Measurements from ENCODE around the gene KCMF1. TPM values are rescaled to one million over a fixed set of nuclear protein-coding genes. Genes with fewer than 3 reads are reported as not detected.

KCMF1 gene
- total RNA-seq, 2 experiments from 2014 or later, result 78.1 to 98.5 TPM

GRCh38 chr2:85019121-85019520 lies 48.2 kb downstream of the KCMF1 start:
- peak; percentile 46 for ATAC-seq
- H3K9me3 Mint-ChIP-seq (ENCODE audit: low read depth), result no peaks in the 10 kb centered on the region
- intact Hi-C loops (cut with DNase I, micrococcal nuclease), result no loop called here
- ChIA-PET CTCF (interaction anchor here (1.0 to 1.4 kb wide), 4 partner anchors 10 to 248 kb away, joined by 3 to 5 read pairs (median 3); no protein-coding TSS in a partner anchor), POLR2A (no interaction called here)
- H3K4me3 Mint-ChIP-seq, result no peak overlapping the region
- H3K27me3 Mint-ChIP-seq, result no peaks in the 10 kb centered on the region
- DNase-seq, result no peak
- H3K4me1 Mint-ChIP-seq, result peaks cover 69% of the 10 kb centered on the region
- peak overlapping the region; percentile 51 for H3K27ac Mint-ChIP-seq
- peaks cover 16% of the 10 kb centered on the region for H3K36me3 Mint-ChIP-seq (ENCODE audit: low read depth)

DNA sequence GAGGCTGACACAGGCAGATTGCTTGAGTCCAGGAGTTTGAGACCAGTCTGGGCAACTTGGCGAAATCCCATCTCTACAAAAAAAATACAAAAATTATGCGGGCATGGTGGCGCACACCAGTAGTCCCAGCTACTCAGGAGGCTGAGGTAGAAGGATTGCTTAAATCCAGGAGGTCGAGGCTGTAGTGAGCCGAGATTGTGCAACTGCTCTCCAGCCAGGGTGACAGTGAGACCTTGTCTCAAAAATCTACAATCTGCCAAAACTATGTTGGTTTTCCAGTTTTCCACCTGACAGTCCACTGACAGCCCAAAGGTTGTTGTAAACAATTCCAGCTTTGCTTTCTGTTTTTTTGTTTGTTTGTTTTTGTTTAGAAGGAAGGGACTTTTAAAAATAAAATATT lies 51.3 kb downstream of the KCMF1 start:
- DNase-seq, result no peak
- H3K4me3 Mint-ChIP-seq, result no peak overlapping the region
- no peak overlapping the region for H3K27ac Mint-ChIP-seq
- H3K4me1 Mint-ChIP-seq, result peaks cover 44% of the 10 kb centered on the region
- no peaks in the 10 kb centered on the region for H3K27me3 Mint-ChIP-seq
- intact Hi-C loops (cut with DNase I, micrococcal nuclease), result no loop called here
- peaks cover 22% of the 10 kb centered on the region for H3K36me3 Mint-ChIP-seq (ENCODE audit: low read depth)
- no peaks in the 10 kb centered on the region for H3K9me3 Mint-ChIP-seq (ENCODE audit: low read depth)
- CTCF ChIA-PET, result interaction anchor here (2.3 kb wide), 1 partner anchor 96 kb away, joined by 8 read pairs; no protein-coding TSS in a partner anchor
- POLR2A ChIA-PET, result no interaction called here
- ATAC-seq, result no peak

GRCh38 chr2:85024372-85025047 lies 53.5 kb downstream of the KCMF1 start:
- DNase-seq (no peak), ATAC-seq (no peak)
- Mint-ChIP-seq H3K36me3 (ENCODE audit: low read depth) (peaks cover 35% of the 10 kb centered on the region), H3K4me1 (peaks cover 25% of the 10 kb centered on the region), H3K27ac (no peak overlapping the region), H3K9me3 (ENCODE audit: low read depth) (no peaks in the 10 kb centered on the region), H3K27me3 (no peaks in the 10 kb centered on the region), H3K4me3 (no peak overlapping the region)
- ChIA-PET CTCF (no interaction called here), POLR2A (no interaction called here)
- intact Hi-C loops (cut with DNase I, micrococcal nuclease), result no loop called here

- no peak for ATAC-seq
- H3K36me3 Mint-ChIP-seq (ENCODE audit: low read depth), result peaks cover 63% of the 10 kb centered on the region
- CTCF ChIA-PET, result interaction anchor here (1.2 to 1.6 kb wide), 2 partner anchors 17 to 107 kb away, joined by 3 to 6 read pairs; no protein-coding TSS in a partner anchor
These were observed 61.7 kb downstream of the KCMF1 start for GRCh38 chr2:85032621-85033020.

DNA sequence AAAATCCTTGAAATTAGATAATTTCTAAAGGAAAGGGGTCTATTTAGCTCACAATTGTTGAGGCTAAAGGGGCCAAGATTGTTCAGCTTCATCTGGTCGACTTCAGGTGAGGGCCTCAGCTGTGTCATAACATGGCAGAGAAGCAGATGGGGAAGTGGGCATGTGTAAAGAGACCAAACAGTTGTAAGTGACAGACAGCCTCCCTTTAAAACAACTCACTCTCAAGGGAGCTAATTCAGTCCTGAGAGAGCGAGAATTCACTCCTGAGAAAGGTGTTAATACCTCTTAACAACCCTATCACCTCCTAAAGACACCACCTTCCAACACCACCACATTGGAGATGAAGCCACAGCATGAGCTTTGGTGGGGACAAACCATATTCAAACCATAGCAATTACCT lies 62.4 kb downstream of the KCMF1 start:
- Mint-ChIP-seq H3K4me3 (no peak overlapping the region), H3K36me3 (ENCODE audit: low read depth) (peaks cover 59% of the 10 kb centered on the region), H3K27me3 (no peaks in the 10 kb centered on the region), H3K27ac (no peak overlapping the region), H3K4me1 (peaks cover 3% of the 10 kb centered on the region), H3K9me3 (ENCODE audit: low read depth) (no peaks in the 10 kb centered on the region)
- intact Hi-C loops (cut with DNase I, micrococcal nuclease), result no loop called here
- POLR2A ChIA-PET, result no interaction called here
- ATAC-seq, result no peak
- CTCF ChIA-PET, result interaction anchor here (1.6 kb wide), 1 partner anchor 18 kb away, joined by 6 read pairs; no protein-coding TSS in a partner anchor
- no peak for DNase-seq

More at GRCh38 chr2:85032621-85033020, 61.7 kb downstream of the KCMF1 start:
- H3K27me3 Mint-ChIP-seq, result no peaks in the 10 kb centered on the region
- POLR2A ChIA-PET, result no interaction called here
- no peak for DNase-seq
- intact Hi-C loops (cut with DNase I, micrococcal nuclease), result no loop called here
- H3K27ac Mint-ChIP-seq, result no peak overlapping the region
- peaks cover 5% of the 10 kb centered on the region for H3K4me1 Mint-ChIP-seq
- no peaks in the 10 kb centered on the region for H3K9me3 Mint-ChIP-seq (ENCODE audit: low read depth)
- no peak overlapping the region for H3K4me3 Mint-ChIP-seq

DNA sequence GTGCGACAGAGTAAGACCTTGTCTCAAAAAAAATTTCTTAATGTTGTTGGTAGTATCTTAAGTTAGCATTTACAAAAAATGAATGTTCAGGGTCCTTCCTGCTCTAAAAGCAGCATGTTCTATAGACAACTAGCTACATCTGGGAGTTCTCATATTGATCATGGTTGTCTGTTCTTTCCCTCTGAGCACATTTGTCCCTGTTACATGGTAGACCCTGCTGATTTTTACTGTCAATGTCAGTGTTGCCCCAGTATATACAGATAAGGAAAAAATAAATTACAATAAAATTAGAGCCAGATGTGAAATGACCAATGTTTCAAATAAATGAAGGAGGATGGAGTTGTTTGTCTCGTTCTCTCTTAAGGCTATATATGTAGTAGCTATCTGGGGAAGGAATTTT lies 63.2 kb downstream of the KCMF1 start:
- no peak for DNase-seq
- ChIA-PET POLR2A (interaction anchor here (0.6 to 0.7 kb wide), 2 partner anchors 19 to 64 kb away, joined by 4 to 6 read pairs; no protein-coding TSS in a partner anchor), CTCF (interaction anchor here (1.0 to 1.6 kb wide), 3 partner anchors 18 to 108 kb away, joined by 3 to 6 read pairs (median 5); no protein-coding TSS in a partner anchor)
- Mint-ChIP-seq H3K27ac (no peak overlapping the region), H3K4me1 (peaks cover 3% of the 10 kb centered on the region), H3K27me3 (no peaks in the 10 kb centered on the region), H3K36me3 (ENCODE audit: low read depth) (peaks cover 55% of the 10 kb centered on the region), H3K4me3 (no peak overlapping the region), H3K9me3 (ENCODE audit: low read depth) (no peaks in the 10 kb centered on the region)
- no peak for ATAC-seq
- intact Hi-C loops (cut with DNase I, micrococcal nuclease), result no loop called here

- H3K27ac Mint-ChIP-seq, result no peak overlapping the region
- H3K9me3 Mint-ChIP-seq (ENCODE audit: low read depth), result no peaks in the 10 kb centered on the region
- peaks cover 41% of the 10 kb centered on the region for H3K36me3 Mint-ChIP-seq (ENCODE audit: low read depth)
- no peak for DNase-seq
- peaks cover 2% of the 10 kb centered on the region for H3K4me1 Mint-ChIP-seq
- no peaks in the 10 kb centered on the region for H3K27me3 Mint-ChIP-seq
- POLR2A ChIA-PET, result no interaction called here
- H3K4me3 Mint-ChIP-seq, result no peak overlapping the region
- no peak for ATAC-seq
- CTCF ChIA-PET, result interaction anchor here (1.0 to 3.6 kb wide), 2 partner anchors 29 to 91 kb away, joined by 3 to 11 read pairs; no protein-coding TSS in a partner anchor
- intact Hi-C loops (cut with DNase I, micrococcal nuclease), result no loop called here
These were observed 66.7 kb downstream of the KCMF1 start for GRCh38 chr2:85037622-85038021.

DNA sequence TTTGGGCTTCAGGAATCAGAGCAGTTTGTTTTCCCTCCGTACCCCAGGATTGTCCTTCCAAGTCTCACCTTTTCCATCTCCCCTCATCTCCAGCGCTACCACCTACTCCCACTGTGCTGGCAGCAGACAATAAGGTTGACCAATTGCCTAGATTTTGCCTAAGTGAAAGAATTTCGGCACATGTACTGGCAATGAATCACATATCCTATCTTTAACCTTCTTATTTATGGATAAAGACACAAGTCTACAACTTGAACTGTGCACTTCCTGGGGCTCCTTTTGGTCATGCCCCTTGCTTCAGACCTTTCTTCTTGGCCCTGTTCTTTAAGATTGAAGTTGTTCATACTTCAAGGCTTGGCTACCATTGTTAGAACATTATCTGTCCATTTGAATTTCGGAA lies 71.4 kb downstream of the KCMF1 start:
- H3K27me3 Mint-ChIP-seq, result no peaks in the 10 kb centered on the region
- H3K4me1 Mint-ChIP-seq, result no peaks in the 10 kb centered on the region
- H3K4me3 Mint-ChIP-seq, result no peak overlapping the region
- H3K9me3 Mint-ChIP-seq (ENCODE audit: low read depth), result no peaks in the 10 kb centered on the region
- intact Hi-C loops (cut with DNase I, micrococcal nuclease), result no loop called here
- ChIA-PET CTCF (no interaction called here), POLR2A (no interaction called here)
- ATAC-seq (no peak), DNase-seq (no peak)
- H3K36me3 Mint-ChIP-seq (ENCODE audit: low read depth), result peaks cover 41% of the 10 kb centered on the region
- no peak overlapping the region for H3K27ac Mint-ChIP-seq

- DNase-seq (no peak), ATAC-seq (no peak)
- Mint-ChIP-seq H3K36me3 (ENCODE audit: low read depth) (peaks cover 54% of the 10 kb centered on the region), H3K27ac (no peak overlapping the region), H3K9me3 (ENCODE audit: low read depth) (no peaks in the 10 kb centered on the region), H3K4me1 (peaks cover 9% of the 10 kb centered on the region), H3K27me3 (no peaks in the 10 kb centered on the region), H3K4me3 (no peak overlapping the region)
- POLR2A ChIA-PET, result no interaction called here
- intact Hi-C loops (cut with DNase I, micrococcal nuclease), result no loop called here
- CTCF ChIA-PET, result interaction anchor here (2.0 kb wide), 1 partner anchor 13 kb away, joined by 6 read pairs; no protein-coding TSS in a partner anchor
These were observed 77.6 kb downstream of the KCMF1 start for GRCh38 chr2:85048534-85048933.

DNA sequence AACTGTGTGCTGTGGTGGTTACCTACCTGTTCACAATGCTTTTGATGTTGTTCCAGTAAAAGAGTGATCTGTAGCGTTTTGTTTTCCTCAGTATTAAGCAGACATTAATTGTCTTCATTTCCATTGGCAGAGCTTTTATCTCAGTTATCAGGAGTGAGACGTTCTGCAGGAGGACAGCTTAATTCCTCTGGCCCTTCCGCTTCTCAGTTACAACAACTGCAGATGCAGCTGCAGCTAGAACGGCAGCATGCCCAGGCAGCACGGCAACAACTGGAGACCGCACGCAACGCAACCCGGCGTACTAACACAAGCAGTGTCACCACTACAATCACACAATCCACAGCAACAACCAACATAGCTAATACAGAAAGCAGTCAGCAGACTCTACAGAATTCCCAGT lies 78.3 kb downstream of the KCMF1 start:
- ChIA-PET CTCF (interaction anchor here (0.7 to 2.0 kb wide), 2 partner anchors 13 to 14 kb away, joined by 3 to 6 read pairs; no protein-coding TSS in a partner anchor), POLR2A (no interaction called here)
- H3K27ac Mint-ChIP-seq, result no peak overlapping the region
- H3K4me3 Mint-ChIP-seq, result no peak overlapping the region
- DNase-seq (no peak), ATAC-seq (no peak)
- H3K36me3 Mint-ChIP-seq (ENCODE audit: low read depth), result peaks cover 52% of the 10 kb centered on the region
- no peaks in the 10 kb centered on the region for H3K9me3 Mint-ChIP-seq (ENCODE audit: low read depth)
- peaks cover 14% of the 10 kb centered on the region for H3K4me1 Mint-ChIP-seq
- no peaks in the 10 kb centered on the region for H3K27me3 Mint-ChIP-seq
- intact Hi-C loops (cut with DNase I, micrococcal nuclease), result no loop called here

DNA sequence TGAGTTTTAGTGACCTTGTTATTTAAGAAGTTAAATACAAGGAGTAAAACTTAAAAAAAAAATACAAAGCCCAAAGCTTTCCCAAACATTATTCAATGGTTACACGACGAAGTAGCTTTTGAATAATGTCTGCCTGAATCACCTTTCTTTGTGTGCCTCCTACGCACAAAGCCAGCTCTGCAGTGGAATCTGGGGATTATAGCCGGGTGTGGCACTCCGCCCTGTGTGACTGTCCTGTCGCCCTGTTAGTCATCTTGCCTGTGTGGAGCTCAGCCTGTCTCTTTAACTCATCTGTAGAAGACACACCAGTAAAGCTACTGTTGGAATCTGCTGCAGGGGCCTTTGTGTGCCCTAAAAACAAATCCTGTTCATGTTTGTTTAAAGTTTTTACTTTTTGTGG lies 82.8 kb downstream of the KCMF1 start:
- H3K9me3 Mint-ChIP-seq (ENCODE audit: low read depth), result no peaks in the 10 kb centered on the region
- ATAC-seq (peak; percentile 73), DNase-seq (peak; percentile 41)
- peaks cover 37% of the 10 kb centered on the region for H3K4me1 Mint-ChIP-seq
- POLR2A ChIA-PET, result no interaction called here
- no peak overlapping the region for H3K4me3 Mint-ChIP-seq
- CTCF ChIA-PET, result interaction anchor here (0.7 to 1.7 kb wide), 5 partner anchors 13 to 247 kb away, joined by 3 to 10 read pairs (median 4); no protein-coding TSS in a partner anchor
- H3K27me3 Mint-ChIP-seq, result no peaks in the 10 kb centered on the region
- no peak overlapping the region for H3K27ac Mint-ChIP-seq
- peaks cover 38% of the 10 kb centered on the region for H3K36me3 Mint-ChIP-seq (ENCODE audit: low read depth)
- intact Hi-C loops (cut with DNase I, micrococcal nuclease), result no loop called here

Measured in activated CD4-positive, alpha-beta T cell treated with anti-CD3 and anti-CD28 coated beads for 36 hours (primary cell).